GM19468 (cell line): ENCODE results near the gene RAPGEF2.
"Not testable (repeated sequence)": the region's sequence is repeated elsewhere in the genome, so short reads cannot be mapped to it uniquely, and the experiment has no call there.

Experiments used
- ATAC-seq: cut with Tn5 transposase; IDR thresholded peaks from one replicate; pipeline ENCODE4 v1.9.1; 2021; ENCODE audit warnings: mild to moderate bottlenecking, moderate library complexity, moderate number of reproducible peaks; ENCODE audit not compliant: unreplicated experiment; ENCODE audit errors: extremely low read depth

RAPGEF2 gene

DNA sequence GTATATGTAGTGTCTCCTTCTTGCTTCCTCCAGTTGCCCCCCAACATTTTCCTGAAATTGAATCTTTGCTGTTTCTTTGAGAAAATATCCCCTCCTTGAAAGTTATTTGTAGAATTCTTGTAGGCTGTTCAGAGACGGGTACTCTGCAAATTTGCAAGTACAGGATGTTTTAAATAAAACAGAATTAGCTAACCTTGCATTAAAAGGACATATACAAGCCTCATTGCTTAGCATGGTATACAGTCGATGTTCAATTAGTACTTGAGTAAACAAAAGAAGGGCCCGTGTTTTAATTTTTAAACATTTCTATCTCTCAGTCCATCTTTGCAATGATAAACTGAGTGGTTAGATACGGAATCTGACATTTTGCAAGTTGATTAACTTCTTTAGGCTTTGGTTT is 50.8 kb downstream of the RAPGEF2 start:
- no peak for ATAC-seq

DNA sequence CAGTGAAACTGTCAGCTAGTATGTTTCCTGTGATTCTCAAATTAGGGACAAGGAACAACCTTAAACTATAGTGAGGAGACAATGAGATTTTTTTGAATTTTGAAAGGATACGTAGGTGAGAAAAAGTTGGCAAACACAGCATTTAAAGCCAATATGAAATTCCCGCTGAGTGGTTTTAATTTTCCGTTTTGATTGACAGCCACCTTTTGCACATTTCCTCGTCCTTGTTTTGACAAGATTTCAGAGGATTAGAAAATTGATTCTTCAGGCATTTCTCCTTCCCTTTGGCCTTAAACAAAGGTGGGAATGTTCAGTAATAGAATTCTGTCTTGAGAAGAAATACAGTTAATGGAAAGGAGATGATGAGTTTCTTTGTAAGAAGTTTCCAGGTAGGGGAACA is 52.2 kb downstream of the RAPGEF2 start:
- no peak for ATAC-seq

DNA sequence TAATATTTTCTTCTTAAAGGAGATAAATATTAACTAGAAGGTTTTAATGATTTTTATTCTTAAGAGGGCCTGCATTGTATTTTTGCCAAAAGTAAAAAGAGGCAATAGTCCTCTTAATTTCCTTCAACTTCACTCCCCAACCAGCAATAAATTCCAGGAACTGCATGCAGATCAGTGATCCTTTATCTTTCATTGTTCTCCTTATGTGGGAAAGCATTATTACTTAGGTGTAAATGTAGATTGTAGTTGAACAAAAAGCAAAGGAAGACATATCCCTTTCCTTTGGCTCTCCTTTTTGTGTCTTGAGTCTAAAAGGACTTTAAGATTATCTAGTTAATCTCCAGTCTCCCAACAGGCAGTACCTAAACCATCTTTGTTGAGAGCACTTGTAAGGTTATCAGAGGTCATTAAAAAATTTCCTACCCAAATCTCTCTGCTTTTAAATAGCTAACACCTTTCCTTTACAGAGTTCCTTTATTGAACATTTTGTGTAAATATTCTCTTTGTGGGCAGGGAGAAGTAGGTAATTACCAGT is 55.3 kb downstream of the RAPGEF2 start:
- no peak for ATAC-seq

DNA sequence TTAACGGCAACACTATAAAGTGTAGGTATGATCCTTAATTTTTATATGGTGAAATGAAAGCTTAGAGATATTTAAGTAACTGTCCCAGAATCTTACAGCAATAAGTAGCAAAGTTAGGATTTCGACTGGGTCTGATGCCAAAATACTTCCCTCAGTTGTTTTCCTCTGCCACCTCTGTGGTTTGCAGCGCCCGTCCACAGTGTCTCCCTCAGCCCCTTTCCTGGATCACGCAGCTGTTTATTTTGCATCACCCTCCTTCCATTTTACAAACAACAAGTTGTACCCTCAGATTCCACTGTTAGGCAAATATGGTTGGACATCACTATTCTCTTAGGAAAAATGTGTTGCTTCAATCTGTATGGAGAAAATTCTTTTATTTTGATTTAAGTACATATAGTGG is 56.1 kb downstream of the RAPGEF2 start:
- no peak for ATAC-seq

DNA sequence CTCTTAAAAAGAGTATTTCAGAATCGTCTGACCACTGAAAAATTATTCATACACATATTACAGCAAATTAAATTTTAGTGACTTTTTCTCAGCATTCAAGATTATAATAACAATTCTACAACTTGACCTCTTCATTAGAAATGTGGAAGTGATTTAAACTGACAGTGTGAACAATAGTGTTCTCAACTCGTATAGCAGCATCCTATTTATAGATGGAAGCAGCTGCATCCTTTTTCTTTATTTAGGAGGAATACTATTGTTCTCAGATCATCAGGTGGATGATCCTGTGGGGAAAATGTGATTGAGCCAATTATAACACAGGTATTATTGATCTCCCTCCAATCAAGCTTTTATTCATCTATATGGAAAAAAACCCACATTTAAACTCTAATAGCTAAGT is 56.7 kb downstream of the RAPGEF2 start:
- no peak for ATAC-seq

DNA sequence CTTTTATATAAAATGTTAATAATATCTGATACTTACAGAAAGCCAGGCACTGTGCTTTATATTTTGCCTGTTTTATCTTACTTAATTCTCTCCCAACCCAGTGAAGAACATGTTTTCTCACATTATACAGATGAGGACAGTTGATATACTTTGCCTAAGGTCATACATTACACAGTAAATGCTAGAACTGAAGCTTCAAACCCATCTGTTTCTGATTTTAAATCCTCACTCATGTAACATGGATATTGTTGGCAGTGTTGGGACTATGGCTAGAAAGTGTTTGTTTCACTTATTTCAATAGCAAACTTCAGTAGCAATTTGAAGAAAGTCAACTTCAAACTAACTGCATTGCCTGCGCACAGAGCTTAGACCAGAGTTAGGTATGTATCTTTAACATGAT is 57.4 kb downstream of the RAPGEF2 start:
- no peak for ATAC-seq

DNA sequence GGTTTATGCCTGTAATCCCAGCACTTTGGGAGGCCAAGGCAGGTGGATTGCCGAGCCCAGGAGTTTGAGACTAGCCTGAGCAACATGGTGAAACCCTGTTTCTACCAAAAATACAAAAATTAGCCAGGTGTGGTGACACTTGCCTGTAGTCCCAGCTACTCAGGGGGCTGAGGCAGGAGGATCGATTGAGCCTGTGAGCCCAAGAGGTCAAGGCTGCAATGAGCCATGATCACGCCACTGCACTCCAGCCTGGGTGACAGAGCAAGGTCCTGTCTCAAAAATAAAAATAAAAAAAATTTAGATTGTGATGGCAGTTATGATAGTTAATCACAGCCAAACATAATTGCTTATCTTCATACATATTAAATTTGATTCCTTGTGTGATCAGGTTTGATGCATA is 58.6 kb downstream of the RAPGEF2 start:
- not testable (repeated sequence) for ATAC-seq

DNA sequence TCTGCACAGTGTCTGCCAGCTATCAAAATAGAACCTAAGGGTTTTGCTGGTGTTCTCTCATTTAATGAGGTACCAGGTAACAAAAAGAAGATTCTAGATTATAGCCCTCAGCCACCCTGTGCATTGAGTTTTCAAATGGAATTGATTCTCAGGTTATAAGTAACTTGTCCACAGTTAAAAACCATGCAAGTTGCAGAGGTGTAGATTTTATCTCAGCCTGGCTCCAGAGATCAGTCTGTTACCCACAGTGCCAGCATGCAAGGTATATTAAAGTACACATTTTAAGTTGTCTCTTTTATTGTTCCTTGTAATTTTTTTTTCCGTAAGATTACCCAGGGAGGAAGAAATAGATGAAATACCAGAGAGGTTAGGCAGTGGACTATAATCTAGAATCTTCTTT is 59.7 kb downstream of the RAPGEF2 start:
- no peak for ATAC-seq

DNA sequence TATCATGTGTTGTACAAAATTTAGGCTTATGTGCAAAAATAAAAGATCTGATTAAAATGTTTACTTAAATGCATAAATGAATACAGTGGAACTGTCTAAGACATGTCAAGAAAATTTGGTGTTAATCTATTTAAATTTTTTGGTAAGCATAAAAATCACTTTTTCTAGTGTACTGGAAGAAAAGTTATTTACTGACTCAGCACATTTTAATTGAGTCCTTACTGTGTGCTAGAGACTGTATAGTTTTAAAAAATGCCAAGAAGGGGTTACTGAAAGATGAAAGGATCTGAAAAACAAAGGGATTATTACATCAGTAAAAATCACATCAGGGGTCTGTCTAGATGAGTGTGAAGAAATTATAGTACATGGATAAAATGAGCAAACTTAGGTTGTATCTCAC is 60.6 kb downstream of the RAPGEF2 start:
- no peak for ATAC-seq

DNA sequence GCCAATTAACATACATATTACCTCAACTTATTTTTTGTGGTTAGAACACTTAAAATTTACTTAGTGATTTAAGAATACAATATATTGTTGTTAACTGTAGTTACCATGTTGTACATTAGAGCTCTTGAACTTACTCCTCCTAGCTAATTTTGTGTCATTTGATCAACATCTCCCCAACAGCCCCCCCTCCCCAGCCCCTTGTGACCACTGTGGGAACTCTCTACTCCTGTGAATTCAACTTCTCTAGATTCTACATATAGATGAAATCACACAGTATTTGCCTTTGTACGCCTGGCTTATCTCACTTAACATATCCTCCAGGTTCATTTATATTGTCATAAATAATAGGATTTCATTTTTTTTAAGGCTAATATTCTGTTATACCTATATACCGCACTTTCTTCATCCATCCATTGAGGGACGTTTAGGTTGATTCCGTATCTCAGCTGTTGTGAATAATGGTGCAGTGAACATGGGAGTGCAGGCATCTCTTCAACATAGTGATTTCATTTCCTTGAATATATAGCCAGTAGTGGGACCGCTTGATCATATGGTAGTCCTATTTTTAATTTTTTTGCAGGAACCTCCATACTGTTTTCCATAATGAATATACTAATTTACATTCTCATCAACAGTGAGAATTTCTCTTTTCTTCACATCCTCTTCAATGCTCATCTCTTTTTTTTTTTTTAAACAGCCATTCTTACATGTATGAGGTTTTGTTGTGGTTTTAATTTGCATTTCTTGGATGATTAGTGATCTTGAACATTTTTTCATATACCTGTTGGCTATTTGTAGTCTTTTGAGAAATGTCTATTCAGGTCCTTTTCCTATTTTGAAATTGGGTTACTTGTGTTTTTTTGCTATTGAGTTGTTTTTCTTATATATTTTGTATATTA is 66.8 kb downstream of the RAPGEF2 start:
- ATAC-seq: peak; percentile 21

DNA sequence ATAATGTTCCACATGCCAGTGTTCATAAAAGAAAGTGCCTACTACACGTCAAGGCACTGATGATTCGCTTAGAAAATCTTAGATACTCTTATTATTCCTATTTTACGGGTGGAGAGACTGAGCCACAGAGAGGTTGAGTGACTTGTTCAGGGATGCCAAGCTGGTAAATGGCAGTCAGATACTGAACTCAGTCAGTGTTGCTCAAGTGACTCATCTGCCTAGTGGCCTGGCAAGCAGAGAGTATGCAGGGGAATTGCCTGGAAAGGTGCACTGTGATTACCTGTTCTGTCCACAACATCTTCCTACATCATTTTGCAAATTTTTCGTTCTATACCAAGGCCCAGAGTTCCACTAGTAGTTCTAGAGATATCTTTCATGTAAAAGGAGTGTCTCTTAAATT is 68.4 kb downstream of the RAPGEF2 start:
- no peak for ATAC-seq

DNA sequence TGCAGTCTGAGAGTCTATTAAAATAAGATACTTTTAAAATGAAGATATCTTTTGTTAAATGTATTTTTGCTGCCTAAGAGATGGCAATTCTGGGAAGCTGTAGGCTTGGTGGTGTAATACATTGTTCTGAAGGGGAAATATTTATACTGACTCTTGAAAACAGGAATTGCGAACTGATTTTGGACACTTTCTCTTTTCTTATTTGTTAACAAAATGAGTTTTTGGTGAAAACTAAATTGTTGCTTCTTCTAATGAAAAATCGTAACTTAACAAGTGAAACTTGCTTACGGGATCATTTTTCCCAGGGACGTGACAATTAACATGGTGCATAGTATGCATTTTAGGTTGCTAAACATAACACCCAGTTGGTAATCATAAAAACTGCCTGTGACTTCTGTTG is 71.0 kb downstream of the RAPGEF2 start:
- no peak for ATAC-seq

DNA sequence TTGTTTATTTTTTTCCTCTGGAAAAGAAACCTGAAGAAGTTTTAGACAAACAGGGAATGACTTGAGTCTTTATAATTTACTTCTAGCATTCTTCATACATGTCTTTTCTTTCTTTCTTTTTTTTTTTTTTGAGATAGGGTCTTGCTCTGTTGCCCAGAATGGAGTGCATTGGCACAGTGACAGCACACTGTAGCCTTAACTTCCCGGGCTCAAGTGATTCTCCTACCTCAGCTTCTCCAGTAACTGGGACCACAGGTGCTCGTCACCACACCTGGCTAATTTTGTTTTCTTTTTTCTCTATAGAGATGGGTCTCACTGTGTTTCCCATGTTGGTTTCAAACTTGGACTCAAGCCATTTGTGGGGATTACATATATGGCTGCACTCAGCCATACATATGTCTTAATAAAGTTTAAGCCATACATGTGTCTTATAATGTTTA is 71.8 kb downstream of the RAPGEF2 start:
- no peak for ATAC-seq

DNA sequence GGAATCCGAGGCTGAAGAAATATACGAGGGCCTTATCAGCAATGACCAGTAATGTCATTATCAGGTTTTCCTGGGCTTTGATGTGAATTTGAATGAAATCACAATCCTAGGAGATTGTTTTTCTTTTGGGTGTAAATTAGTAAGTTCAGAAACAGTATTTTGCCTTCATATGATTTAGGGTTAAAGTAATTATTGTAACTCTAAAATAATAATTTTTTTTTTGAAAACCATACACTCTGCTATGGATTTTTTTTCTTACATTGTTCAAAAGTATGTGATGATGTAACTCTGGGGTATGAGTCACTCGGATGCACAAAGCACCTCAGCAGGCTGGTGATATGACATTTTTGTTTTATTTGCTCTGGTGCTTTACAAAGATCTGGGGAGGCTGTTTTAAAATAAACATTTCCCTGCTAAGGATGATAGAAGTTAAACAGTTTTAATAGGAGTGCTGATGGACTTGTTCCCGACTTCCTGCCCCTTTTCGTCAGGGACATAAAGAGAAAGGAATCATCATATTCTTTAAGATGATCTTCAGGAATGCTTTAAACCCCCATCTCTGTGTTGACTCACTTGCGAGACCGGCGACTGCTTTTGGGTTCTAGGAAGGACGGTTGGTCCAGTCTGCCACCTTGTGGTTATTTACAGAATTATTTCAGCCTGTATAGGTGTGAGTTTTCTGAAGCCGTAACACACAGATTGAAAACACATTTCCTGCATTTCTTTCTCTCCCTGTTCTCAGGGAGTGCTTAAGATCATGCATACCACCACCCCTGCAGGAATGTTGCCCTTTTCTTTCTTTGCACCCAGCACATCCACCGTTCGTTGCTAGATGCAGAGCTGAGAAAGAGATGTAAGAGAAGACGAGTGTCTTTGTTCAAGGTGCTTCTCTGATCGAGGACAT is 72.5 kb downstream of the RAPGEF2 start:
- ATAC-seq: peak; percentile 38

DNA sequence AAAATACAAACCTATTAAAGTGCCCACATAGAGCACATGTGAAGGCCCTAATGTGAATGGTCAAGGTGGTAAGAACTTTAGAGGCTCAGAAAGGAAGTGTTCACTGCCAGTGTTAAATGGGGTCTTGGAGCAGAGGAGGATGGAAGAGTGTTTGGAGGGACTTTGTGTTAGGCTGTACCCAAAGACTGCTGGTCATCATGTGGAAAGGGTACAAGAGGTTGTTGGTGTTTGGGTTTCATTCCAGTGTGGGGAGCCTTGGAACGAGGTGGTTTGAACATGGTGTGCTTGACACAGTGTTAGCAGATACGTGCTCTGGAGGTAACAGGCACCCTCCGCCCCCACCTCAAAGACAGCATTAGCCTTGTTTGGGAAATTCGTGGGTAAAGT is 73.1 kb downstream of the RAPGEF2 start:
- no peak for ATAC-seq

DNA sequence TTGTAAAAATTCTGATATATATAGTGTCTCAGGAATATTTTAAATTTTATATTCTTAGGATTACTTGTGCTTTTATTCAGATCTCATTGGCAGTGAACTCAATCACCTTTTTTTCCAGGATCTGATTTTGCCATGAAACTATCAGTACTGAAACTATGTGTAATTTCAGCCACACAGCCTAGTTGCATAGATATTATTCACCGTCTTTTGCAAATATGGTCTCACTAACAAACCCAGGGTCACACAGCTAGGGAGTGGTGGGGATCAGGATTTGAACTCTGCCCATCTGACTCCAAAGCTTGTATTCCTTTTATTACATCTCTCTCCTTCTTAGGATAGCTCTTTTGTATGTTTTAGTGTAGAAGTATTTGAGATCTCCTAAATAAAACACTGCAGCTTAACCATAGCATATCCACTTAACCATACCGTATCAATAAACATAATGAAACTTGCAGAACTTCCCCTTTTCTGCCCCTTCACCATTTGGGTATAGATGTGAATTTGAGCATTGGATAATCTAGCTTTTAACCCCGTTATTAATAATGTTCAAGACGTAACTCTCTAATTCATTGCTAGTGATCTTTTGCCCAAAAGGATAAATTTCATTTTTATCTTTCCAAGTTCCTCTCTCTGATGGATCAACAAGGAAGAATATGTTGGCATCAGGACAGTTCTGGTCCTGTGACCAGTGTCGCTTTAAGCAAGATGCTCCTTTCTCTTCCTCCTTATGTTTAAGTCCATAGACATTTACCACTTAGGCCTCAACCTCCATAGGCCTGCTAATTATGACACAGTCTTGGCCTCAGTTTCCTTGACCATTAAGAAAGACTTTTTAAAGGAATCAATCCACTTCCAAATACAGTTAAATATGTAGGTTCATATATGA is 74.6 kb downstream of the RAPGEF2 start:
- ATAC-seq: peak; percentile 54

DNA sequence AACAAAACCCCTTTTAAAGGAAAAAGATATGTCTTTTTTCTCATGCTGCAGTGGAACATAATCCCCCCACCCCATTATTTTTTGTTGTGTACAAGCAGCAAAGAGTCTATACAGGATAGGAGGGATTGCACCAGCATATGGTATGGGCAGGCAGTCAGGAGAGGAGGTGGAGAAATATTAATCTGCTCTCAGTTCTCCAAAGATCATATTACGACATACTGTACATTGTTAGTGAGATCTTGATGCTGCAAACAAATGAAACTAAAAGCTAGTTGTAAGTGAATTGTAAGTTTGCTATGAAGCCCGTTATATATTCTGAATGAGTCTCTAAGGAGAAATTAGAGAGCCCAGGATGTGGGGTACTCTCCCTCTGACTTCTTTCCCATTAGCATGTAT is 75.3 kb downstream of the RAPGEF2 start:
- ATAC-seq: no peak

DNA sequence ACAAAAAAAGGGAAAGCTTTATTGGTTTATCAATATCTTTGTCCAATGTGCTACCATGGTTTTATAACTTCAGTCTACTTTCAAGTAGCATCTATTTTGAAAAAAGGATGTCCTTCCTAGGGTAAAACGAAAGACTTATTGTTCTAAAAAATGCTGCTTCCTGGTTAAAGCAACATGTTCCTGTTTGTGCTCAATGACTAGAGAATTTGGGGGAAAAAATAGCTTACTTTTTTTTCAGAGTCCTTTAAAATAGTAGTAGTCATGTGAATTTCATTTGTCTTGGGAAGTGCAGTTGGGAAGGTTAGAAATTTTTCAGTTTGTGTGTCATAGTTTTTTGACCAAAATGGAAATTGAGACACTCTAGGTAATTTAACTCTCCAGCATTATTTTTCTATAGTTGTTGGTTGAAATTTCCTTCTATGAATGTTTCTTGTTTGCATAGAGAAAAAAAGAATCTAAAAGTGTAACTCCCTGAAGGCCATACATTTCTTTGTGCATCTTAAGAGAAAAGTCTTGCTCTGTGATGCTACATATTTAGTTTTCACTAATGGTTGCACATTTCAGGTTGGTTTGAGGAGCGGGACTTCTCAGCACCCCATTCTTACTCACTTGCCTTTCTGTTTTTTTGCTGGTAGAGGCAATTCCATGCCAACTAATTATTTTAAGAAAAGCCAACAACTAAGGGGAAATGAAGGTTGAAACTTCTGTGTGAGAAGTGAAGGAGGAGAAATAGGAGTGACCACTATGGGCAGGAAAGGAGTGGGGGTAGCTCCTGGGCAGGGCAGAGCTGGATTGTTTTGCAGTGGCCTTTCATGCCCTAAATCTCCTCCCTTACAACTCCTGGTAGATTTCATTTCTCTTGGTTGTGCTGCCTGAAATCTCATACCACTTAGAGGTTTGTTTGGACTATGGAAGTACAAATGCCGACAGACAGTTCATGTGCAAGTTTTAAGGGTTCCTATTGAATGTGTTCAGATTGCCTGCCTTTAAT is 76.4 kb downstream of the RAPGEF2 start:
- no peak for ATAC-seq
